Measurements from ENCODE around the gene CREB5.

The CREB5 gene

GRCh38 chr7:28573651-28574301 is 161.5 kb downstream of the CREB5 start:
- H3K4me3 ChIP-seq (ENCODE audit: low read depth, low read length): no peak overlapping the region
- no peak for TF ChIP-seq CTCF (IDR thresholded peaks at IDR 0.05; ENCODE audit: low read depth, low read length, missing control alignments)
- no peak for DNase-seq (ENCODE audit: low read depth)

GRCh38 chr7:28575241-28575643 is 162.9 kb downstream of the CREB5 start:
- DNase-seq (ENCODE audit: low read depth): no peak
- no peak overlapping the region for H3K4me3 ChIP-seq (ENCODE audit: low read depth, low read length)
- TF ChIP-seq CTCF (IDR thresholded peaks at IDR 0.05; ENCODE audit: low read depth, low read length, missing control alignments): no peak

DNA sequence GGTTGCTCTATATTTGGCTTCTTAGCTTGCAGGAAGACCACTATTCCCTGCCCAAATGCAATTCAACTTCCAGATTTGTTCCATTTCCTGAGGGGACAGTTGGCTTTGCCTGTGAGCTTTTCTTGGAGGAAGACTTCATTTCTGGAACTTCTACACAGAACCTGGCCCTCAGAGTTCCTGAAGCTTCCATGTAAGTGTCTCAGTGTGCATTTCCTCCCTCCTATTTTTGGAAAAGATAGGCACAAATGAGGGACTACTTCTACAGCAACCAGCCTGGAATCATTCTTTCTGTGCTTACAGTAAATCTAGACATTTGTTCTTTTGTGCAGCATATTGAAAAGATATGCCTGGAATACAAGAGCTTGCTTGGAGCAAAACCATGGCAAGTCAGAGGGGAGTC is 164.3 kb downstream of the CREB5 start:
- no peak for DNase-seq (ENCODE audit: low read depth)
- H3K4me3 ChIP-seq (ENCODE audit: low read depth, low read length): no peak overlapping the region
- no peak for TF ChIP-seq CTCF (IDR thresholded peaks at IDR 0.05; ENCODE audit: low read depth, low read length, missing control alignments)

DNA sequence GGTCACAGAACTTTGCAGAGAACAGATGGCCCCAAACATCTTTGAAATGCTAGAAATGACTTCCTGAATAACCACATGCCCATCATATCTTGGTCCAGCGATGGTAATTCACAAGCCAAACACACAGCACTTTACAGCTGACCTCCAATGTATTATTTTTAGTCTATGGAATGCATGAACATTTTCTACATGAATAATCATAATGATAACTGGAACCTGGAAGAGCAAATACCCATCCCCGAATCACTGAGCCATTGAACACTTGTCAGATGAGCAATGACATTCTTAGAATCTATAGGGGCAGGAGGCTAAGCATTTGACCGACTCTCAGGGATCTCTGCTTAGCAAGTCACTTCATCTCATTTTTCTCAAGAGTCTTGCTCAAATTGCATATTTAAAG is 167.3 kb downstream of the CREB5 start:
- no peak overlapping the region for H3K4me3 ChIP-seq (ENCODE audit: low read depth, low read length)
- DNase-seq (ENCODE audit: low read depth): no peak
- no peak for TF ChIP-seq CTCF (IDR thresholded peaks at IDR 0.05; ENCODE audit: low read depth, low read length, missing control alignments)

GRCh38 chr7:28580665-28581064 is 168.3 kb downstream of the CREB5 start:
- H3K4me3 ChIP-seq (ENCODE audit: low read depth, low read length): no peak overlapping the region
- no peak for DNase-seq (ENCODE audit: low read depth)
- no peak for TF ChIP-seq CTCF (IDR thresholded peaks at IDR 0.05; ENCODE audit: low read depth, low read length, missing control alignments)

- no peak for TF ChIP-seq CTCF (IDR thresholded peaks at IDR 0.05; ENCODE audit: low read depth, low read length, missing control alignments)
- DNase-seq (ENCODE audit: low read depth): no peak
- H3K4me3 ChIP-seq (ENCODE audit: low read depth, low read length): no peak overlapping the region
These were observed 169.0 kb downstream of the CREB5 start for GRCh38 chr7:28581351-28581750.

DNA sequence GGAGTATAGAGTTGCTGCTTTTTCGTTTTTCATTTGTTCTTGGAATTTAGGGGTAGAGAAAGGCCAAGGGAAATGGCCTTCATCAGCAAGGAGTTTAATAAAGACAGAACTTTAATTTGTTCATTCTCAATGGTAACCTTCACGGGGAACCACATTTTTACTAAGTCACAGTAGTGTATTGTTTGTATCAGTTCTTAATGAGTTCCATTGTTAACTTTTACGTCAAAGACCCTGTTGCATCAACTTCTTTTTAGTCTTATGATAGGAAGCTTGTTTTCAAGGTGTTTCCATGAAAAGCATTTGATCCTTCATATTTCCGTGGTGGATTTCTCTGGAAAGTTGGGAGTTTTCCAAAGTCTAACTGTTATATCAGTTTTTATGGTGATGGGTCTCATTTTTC is 169.9 kb downstream of the CREB5 start:
- TF ChIP-seq CTCF (IDR thresholded peaks at IDR 0.05; ENCODE audit: low read depth, low read length, missing control alignments): no peak
- no peak overlapping the region for H3K4me3 ChIP-seq (ENCODE audit: low read depth, low read length)
- DNase-seq (ENCODE audit: low read depth): no peak
